Vagina (tissue), 2 donors: ENCODE data around the gene AMFR. TPM values are rescaled to one million over a fixed set of nuclear protein-coding genes. Genes with fewer than 3 reads are reported as not detected.

Experiments
- DNase-seq, 2 donors: peaks; one replicate each; pipeline ENCODE4 v3.0.0-alpha.2; 2017; ENCODE audit errors: extremely low spot score in 2 of 2
- H3K27ac ChIP-seq: fragments of 200-600 bp; sonication (generic); one replicate; pipeline ENCODE4 v1.5.1; 2019
- H3K27me3 ChIP-seq: fragments of 200-600 bp; sonication (generic); one replicate; pipeline ENCODE4 v1.5.1; 2019
- H3K36me3 ChIP-seq, 2 donors: fragments of 200-600 bp; sonication (generic); one replicate each; pipeline ENCODE4 v1.5.1; 2017 to 2019
- H3K4me1 ChIP-seq: fragments of 200-600 bp; sonication (generic); one replicate; pipeline ENCODE4 v1.5.1; 2019
- H3K4me3 ChIP-seq, 2 donors: fragments of 200-600 bp; sonication (generic); 1 replicate in 1 of 2; 2 replicates in 1 of 2; pipeline ENCODE4 v1.5.1; 2016 to 2019
- H3K9me3 ChIP-seq: fragments of 200-600 bp; sonication (generic); one replicate; pipeline ENCODE4 v1.5.1; 2019
- CTCF ChIP-seq, 3 experiments: fragments of 450-650 bp in 2 of 3; fragments of 200-600 bp in 1 of 3; sonication (generic) in 1 of 3; IDR thresholded peaks; one replicate each; pipeline ENCODE4 v1.5.1; 2017 to 2019; ENCODE audit warnings: antibody characterized with exemption in 3 of 3, mild to moderate bottlenecking in 2 of 3, moderate library complexity in 2 of 3
- POLR2A ChIP-seq, 2 donors: fragments of 450-650 bp; IDR thresholded peaks; one replicate each; pipeline ENCODE4 v1.6.1; 2017; ENCODE audit warnings: antibody characterized with exemption in 2 of 2, mild to moderate bottlenecking in 2 of 2, moderate library complexity in 2 of 2
- POLR2AphosphoS5 ChIP-seq, 2 donors: sonication (generic); formaldehyde crosslinking; IDR thresholded peaks; one replicate each; pipeline ENCODE4 v1.9.0; 2017; ENCODE audit warnings: antibody characterized with exemption in 2 of 2, mild to moderate bottlenecking in 2 of 2, low read depth in 1 of 2; ENCODE audit not compliant: insufficient read depth in 1 of 2
- intact Hi-C: fragments of 100-400 bp; cut with DNase I; formaldehyde crosslinking; loops from one replicate; pipeline ENCODE4 v1.15.1; 2023
- total RNA-seq: library from RNA; depleted of rRNA; stranded (reverse); fragments of >200 nt; gene quantifications from one replicate; pipeline ENCODE4 v1.2.3, GENCODE V29; 2016

AMFR gene
- total RNA-seq, 1 donor from 2014 or later = 132 TPM

DNA sequence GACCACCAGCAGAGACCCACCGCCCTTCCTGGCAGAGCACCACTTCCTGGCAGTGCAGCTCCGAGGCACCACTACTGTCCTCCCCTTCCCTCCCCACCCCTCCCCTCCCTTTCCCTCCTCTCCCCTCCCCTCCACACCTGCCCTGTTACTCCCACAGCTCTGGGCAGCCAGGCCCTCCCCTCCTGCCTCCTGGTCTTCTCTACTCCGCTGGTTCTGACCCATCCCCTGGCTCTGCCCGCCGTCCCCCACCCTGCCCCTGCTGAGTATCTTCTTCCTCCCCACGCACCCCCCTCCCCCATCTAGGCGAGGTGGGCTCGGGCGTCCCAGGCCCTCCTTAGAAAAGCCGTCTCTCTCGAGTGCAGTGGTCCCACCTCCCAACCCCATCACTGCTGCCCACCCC is 77.7 kb downstream of the AMFR start:
- Histone ChIP-seq H3K27me3 (no peaks in the 10 kb centered on the region), H3K36me3 (no peaks in the 10 kb centered on the region), H3K27ac (no peak overlapping the region), H3K9me3 (no peaks in the 10 kb centered on the region), H3K4me3 (no peak overlapping the region), H3K4me1 (peaks cover 9% of the 10 kb centered on the region)
- no peak for DNase-seq
- intact Hi-C loops = no loop called here
- TF ChIP-seq POLR2A (IDR thresholded peaks at IDR 0.05) (no peak), POLR2AphosphoS5 (IDR thresholded peaks at IDR 0.05; ENCODE audit: insufficient read depth in 1 of 2, low read depth in 1 of 2) (no peak), CTCF (IDR thresholded peaks at IDR 0.05) (no peak)

GRCh38 chr16:56347166-56347565 is 78.2 kb downstream of the AMFR start:
- Histone ChIP-seq H3K9me3 (no peaks in the 10 kb centered on the region), H3K4me1 (peaks cover 9% of the 10 kb centered on the region), H3K4me3 (no peak overlapping the region), H3K27ac (no peak overlapping the region), H3K27me3 (no peaks in the 10 kb centered on the region), H3K36me3 (no peaks in the 10 kb centered on the region)
- intact Hi-C loops = no loop called here
- DNase-seq = no peak
- TF ChIP-seq POLR2A (IDR thresholded peaks at IDR 0.05) (no peak), CTCF (IDR thresholded peaks at IDR 0.05) (no peak), POLR2AphosphoS5 (IDR thresholded peaks at IDR 0.05; ENCODE audit: insufficient read depth in 1 of 2, low read depth in 1 of 2) (no peak)

DNA sequence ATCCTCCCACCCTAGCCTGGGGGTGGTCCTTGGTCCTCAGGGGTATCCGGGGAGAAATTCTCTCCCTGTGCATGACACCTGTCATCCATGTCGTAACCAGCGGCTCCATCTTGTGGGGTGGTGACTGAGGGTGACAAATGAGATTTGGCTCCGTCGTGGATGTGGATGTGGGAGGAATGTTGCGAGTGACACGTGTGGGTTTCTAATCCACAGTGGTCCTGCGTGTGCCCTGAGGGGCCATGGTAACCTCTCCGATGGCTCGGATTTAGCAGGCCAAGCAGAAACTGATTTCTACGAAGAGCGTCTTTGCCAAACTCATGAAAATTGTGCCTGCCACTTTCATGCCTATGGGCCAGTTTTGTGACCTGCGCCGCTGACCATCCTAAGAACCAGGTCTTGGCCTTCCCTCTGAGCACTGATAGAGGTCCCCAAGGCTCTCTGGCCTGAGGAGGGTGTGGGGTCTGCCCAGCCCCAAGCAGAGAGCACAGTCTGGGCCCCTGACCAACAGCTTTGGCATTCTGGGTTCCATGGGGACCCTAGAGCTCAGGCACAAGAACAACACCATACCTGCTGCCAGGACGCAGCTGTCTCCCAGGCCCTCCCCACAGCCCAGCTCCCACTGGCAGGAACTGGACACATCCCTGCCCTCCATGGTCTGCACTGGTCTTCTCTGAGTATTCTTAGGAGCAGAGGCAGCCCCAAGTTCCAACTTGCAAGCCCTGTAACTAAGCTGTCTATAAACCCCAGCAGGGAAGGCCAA is 79.0 kb downstream of the AMFR start:
- Histone ChIP-seq H3K4me1 (peaks cover 13% of the 10 kb centered on the region), H3K27me3 (no peaks in the 10 kb centered on the region), H3K4me3 (no peak overlapping the region), H3K36me3 (no peaks in the 10 kb centered on the region), H3K27ac (no peak overlapping the region), H3K9me3 (no peaks in the 10 kb centered on the region)
- no peak for DNase-seq
- intact Hi-C loops = no loop called here
- no peak for TF ChIP-seq CTCF (IDR thresholded peaks at IDR 0.05)

GRCh38 chr16:56345406-56346050 is 79.8 kb downstream of the AMFR start:
- H3K27me3 ChIP-seq = no peaks in the 10 kb centered on the region
- H3K4me3 ChIP-seq = no peak overlapping the region
- intact Hi-C loops = no loop called here
- no peak overlapping the region for H3K27ac ChIP-seq
- H3K4me1 ChIP-seq = peaks cover 13% of the 10 kb centered on the region
- TF ChIP-seq POLR2AphosphoS5 (IDR thresholded peaks at IDR 0.05; ENCODE audit: insufficient read depth in 1 of 2, low read depth in 1 of 2) = no peak
- TF ChIP-seq CTCF (IDR thresholded peaks at IDR 0.05) = no peak
- no peak for TF ChIP-seq POLR2A (IDR thresholded peaks at IDR 0.05)
- H3K36me3 ChIP-seq = no peaks in the 10 kb centered on the region
- no peaks in the 10 kb centered on the region for H3K9me3 ChIP-seq
- no peak for DNase-seq
